Trophoblast cell (in vitro differentiated cells and primary cell): ENCODE data around the gene IQCK.

Experiments
- DNase-seq, 2 donors: peaks; one replicate each; pipeline ENCODE4 v3.0.0-alpha.2; 2016
- H2AFZ ChIP-seq: 2 replicates; pipeline ENCODE4 v1.6.1; 2013; ENCODE audit warnings: low read length, moderate library complexity, mild to moderate bottlenecking; ENCODE audit not compliant: insufficient read depth, poor library complexity
- H2AK5ac ChIP-seq: 2 replicates; pipeline ENCODE4 v1.6.1; 2013; ENCODE audit warnings: mild to moderate bottlenecking, low read length
- H2BK120ac ChIP-seq: 2 replicates; pipeline ENCODE4 v1.6.1; 2013; ENCODE audit warnings: low read length, mild to moderate bottlenecking, moderate library complexity; ENCODE audit not compliant: insufficient read depth, poor library complexity
- H2BK12ac ChIP-seq: 2 replicates; pipeline ENCODE4 v1.6.1; 2013; ENCODE audit warnings: mild to moderate bottlenecking, low read length, moderate library complexity
- H2BK5ac ChIP-seq: 2 replicates; pipeline ENCODE4 v1.6.1; 2013; ENCODE audit warnings: low read length, low read depth, moderate library complexity, mild to moderate bottlenecking; ENCODE audit not compliant: poor library complexity
- H3K14ac ChIP-seq: 2 replicates; pipeline ENCODE4 v1.6.1; 2013; ENCODE audit warnings: mild to moderate bottlenecking, low read length
- H3K18ac ChIP-seq: 2 replicates; pipeline ENCODE4 v1.6.1; 2013; ENCODE audit warnings: mild to moderate bottlenecking, low read length
- H3K23ac ChIP-seq: 2 replicates; pipeline ENCODE4 v1.6.1; 2013; ENCODE audit warnings: low read length
- H3K27ac ChIP-seq: 2 replicates; pipeline ENCODE4 v1.5.1; 2013; ENCODE audit warnings: low read depth, mild to moderate bottlenecking, inconsistent platforms, low read length, moderate library complexity
- H3K27me3 ChIP-seq: 2 replicates; pipeline ENCODE4 v1.6.1; 2013; ENCODE audit warnings: inconsistent platforms, mild to moderate bottlenecking, low read length, moderate library complexity; ENCODE audit not compliant: insufficient read depth
- H3K36me3 ChIP-seq, 2 experiments: 1 replicate in 1 of 2; 2 replicates in 1 of 2; pipeline ENCODE4 v1.6.1; 2013; ENCODE audit warnings: low read length in 2 of 2, mild to moderate bottlenecking in 2 of 2, moderate library complexity in 1 of 2; ENCODE audit not compliant: insufficient read depth in 2 of 2, control insufficient read depth in 1 of 2
- H3K4ac ChIP-seq: 2 replicates; pipeline ENCODE4 v1.6.1; 2013; ENCODE audit warnings: low read depth, mild to moderate bottlenecking, low read length, moderate library complexity
- H3K4me1 ChIP-seq, 2 experiments: 1 replicate in 1 of 2; 2 replicates in 1 of 2; pipeline ENCODE4 v1.6.1; 2013; ENCODE audit warnings: low read length in 2 of 2, mild to moderate bottlenecking in 2 of 2, moderate library complexity in 1 of 2; ENCODE audit not compliant: insufficient read depth in 2 of 2, control insufficient read depth in 1 of 2
- H3K4me2 ChIP-seq: 2 replicates; pipeline ENCODE4 v1.6.1; 2013; ENCODE audit warnings: inconsistent platforms, mild to moderate bottlenecking, low read length, moderate library complexity
- H3K4me3 ChIP-seq: 2 replicates; pipeline ENCODE4 v1.5.1; 2013; ENCODE audit warnings: mild to moderate bottlenecking, low read depth, low read length, inconsistent platforms
- H3K79me1 ChIP-seq: one replicate; pipeline ENCODE4 v1.6.1; 2013; ENCODE audit warnings: low read length
- H3K79me2 ChIP-seq: 2 replicates; pipeline ENCODE4 v1.6.1; 2013; ENCODE audit warnings: low read length, mild to moderate bottlenecking; ENCODE audit not compliant: control insufficient read depth, insufficient read depth, poor library complexity
- H3K9ac ChIP-seq: 2 replicates; pipeline ENCODE4 v1.6.1; 2013; ENCODE audit warnings: mild to moderate bottlenecking, low read length
- H3K9me3 ChIP-seq: 2 replicates; pipeline ENCODE4 v1.6.1; 2013; ENCODE audit warnings: low read depth, mild to moderate bottlenecking, control low read depth, inconsistent platforms, low read length; ENCODE audit not compliant: insufficient read depth
- H4K12ac ChIP-seq: 2 replicates; pipeline ENCODE4 v1.6.1; 2013; ENCODE audit warnings: low read depth, mild to moderate bottlenecking, low read length, moderate library complexity
- H4K8ac ChIP-seq: 2 replicates; pipeline ENCODE4 v1.6.1; 2013; ENCODE audit warnings: low read depth, mild to moderate bottlenecking, low read length, moderate library complexity
- H4K91ac ChIP-seq: one replicate; pipeline ENCODE4 v1.6.1; 2013; ENCODE audit warnings: low read depth, mild to moderate bottlenecking, low read length, moderate library complexity
- WGBS: extraction: QIAGEN DNeasy Blood & Tissue Kit; methylation state at CpG from one replicate; pipeline ENCODE4 v1.1.7; 2013; ENCODE audit warnings: missing lambda C conversion rate; ENCODE audit not compliant: insufficient read length, insufficient coverage; ENCODE audit errors: extremely low coverage; 5-methylcytosine and 5-hydroxymethylcytosine counted together

The IQCK gene

DNA sequence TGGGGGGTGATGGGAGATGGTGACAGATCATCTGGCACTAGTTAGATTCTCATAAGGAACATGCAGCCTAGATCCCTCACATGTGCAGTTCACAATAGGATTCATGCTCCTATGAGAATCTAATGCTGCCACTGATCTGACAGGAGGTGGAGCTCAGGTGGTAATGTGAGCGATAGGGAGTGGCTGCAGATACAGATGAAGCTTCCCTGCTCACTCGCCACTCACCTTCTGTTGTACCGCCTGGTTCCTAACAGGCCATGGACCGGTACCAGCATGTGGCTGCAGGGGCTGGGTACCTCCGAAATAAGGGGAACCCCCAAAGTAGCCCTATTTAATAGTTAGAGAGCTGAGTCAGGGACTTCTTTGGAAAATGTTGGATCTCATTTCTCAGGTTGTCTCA, 106.1 kb downstream of the IQCK start:
- no peaks in the 10 kb centered on the region for H3K36me3 ChIP-seq
- H2AK5ac ChIP-seq, result no peak overlapping the region
- no peak overlapping the region for H2BK5ac ChIP-seq
- no peak overlapping the region for H2BK120ac ChIP-seq
- no peak overlapping the region for H3K14ac ChIP-seq
- no peak for DNase-seq
- no peak overlapping the region for H4K8ac ChIP-seq
- H3K4ac ChIP-seq, result no peak overlapping the region
- H3K79me2 ChIP-seq, result no peaks in the 10 kb centered on the region
- no peak overlapping the region for H2AFZ ChIP-seq
- H3K23ac ChIP-seq, result no peak overlapping the region
- H2BK12ac ChIP-seq, result no peak overlapping the region
- no CpG with 5 or more reads among the region's 5 CpGs for WGBS
- H3K9me3 ChIP-seq, result no peaks in the 10 kb centered on the region
- H3K4me2 ChIP-seq, result no peak overlapping the region
- H3K4me1 ChIP-seq, result no peaks in the 10 kb centered on the region
- H4K12ac ChIP-seq, result no peak overlapping the region
- H3K79me1 ChIP-seq, result no peaks in the 10 kb centered on the region
- H3K27me3 ChIP-seq, result no peaks in the 10 kb centered on the region
- H3K4me3 ChIP-seq, result no peak overlapping the region
- H4K91ac ChIP-seq, result no peak overlapping the region
- H3K9ac ChIP-seq, result no peak overlapping the region
- no peak overlapping the region for H3K27ac ChIP-seq
- no peak overlapping the region for H3K18ac ChIP-seq

- Histone ChIP-seq H3K36me3 (no peaks in the 10 kb centered on the region), H2BK12ac (no peak overlapping the region), H2AFZ (no peak overlapping the region), H2BK120ac (no peak overlapping the region), H4K12ac (no peak overlapping the region), H3K79me2 (no peaks in the 10 kb centered on the region), H3K4ac (no peak overlapping the region), H3K4me3 (no peak overlapping the region), H3K18ac (no peak overlapping the region), H3K79me1 (no peaks in the 10 kb centered on the region), H4K8ac (no peak overlapping the region), H4K91ac (no peak overlapping the region), H3K27me3 (no peaks in the 10 kb centered on the region), H3K4me1 (no peaks in the 10 kb centered on the region), H3K9me3 (no peaks in the 10 kb centered on the region), H3K14ac (no peak overlapping the region), H3K27ac (no peak overlapping the region), H3K23ac (no peak overlapping the region), H2BK5ac (no peak overlapping the region), H2AK5ac (no peak overlapping the region), H3K9ac (no peak overlapping the region), H3K4me2 (no peak overlapping the region)
- no CpG with 5 or more reads among the region's 9 CpGs for WGBS
- DNase-seq, result no peak
These were observed 112.0 kb downstream of the IQCK start for GRCh38 chr16:19829844-19830692.

DNA sequence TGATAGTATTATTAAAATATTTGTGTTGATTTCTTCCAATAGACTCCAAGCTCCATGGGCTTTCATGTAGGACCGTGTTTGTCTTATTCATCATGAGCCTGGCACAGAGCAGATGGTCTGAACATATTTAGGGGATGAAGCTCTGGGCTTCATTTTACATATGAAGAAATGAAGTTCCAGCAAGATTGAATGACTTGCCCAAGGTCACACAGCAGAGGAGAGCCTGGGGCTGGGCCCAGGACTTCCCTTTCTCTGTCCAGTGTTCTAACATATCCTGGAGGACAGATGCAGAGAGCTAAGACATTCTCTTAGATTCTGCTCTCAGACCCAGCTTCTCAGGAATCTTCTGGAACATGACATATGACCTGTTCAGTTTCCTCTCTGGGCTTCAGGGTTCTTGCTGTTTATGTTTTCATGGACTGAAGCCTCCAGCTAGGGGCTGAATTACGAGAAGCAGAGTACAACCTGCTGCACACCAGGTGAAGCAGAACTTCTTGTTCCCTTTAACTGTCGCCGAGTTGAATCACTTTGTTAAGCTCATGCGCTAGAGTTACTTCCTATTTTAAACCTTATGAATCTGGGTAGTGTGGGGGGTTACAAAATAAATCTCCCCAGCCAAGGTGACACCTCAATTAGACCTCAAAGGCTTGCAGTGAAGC, 113.0 kb downstream of the IQCK start:
- Histone ChIP-seq H3K27ac (no peak overlapping the region), H3K79me1 (no peaks in the 10 kb centered on the region), H2AFZ (no peak overlapping the region), H3K9ac (no peak overlapping the region), H2BK120ac (no peak overlapping the region), H4K91ac (no peak overlapping the region), H3K9me3 (no peaks in the 10 kb centered on the region), H3K14ac (no peak overlapping the region), H3K4me1 (no peaks in the 10 kb centered on the region), H3K18ac (no peak overlapping the region), H2AK5ac (no peak overlapping the region), H4K8ac (no peak overlapping the region), H3K4me2 (no peak overlapping the region), H3K4me3 (no peak overlapping the region), H3K4ac (no peak overlapping the region), H4K12ac (no peak overlapping the region), H3K36me3 (no peaks in the 10 kb centered on the region), H3K27me3 (no peaks in the 10 kb centered on the region), H2BK12ac (no peak overlapping the region), H3K79me2 (no peaks in the 10 kb centered on the region), H3K23ac (no peak overlapping the region), H2BK5ac (no peak overlapping the region)
- WGBS, result no CpG with 5 or more reads among the region's 5 CpGs
- DNase-seq, result no peak

DNA sequence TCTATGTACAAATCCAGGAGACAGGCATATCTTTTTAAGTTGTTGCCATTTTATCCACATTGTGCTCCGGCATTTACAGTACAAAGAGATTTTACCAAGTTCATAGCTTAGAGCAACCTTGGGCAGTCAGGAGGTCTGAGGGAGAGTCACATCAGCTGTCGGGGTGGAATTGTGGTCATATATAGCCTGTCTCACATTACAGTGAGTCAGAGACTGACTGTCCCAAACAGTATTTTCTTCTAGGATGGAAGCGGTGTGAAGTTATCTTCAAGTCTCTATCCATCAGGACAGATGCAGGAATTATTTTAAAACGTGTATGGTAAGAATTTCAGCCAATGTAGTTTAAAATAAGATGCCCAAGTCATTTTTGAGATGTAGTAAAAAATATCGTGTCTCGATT, 113.6 kb downstream of the IQCK start:
- no peaks in the 10 kb centered on the region for H3K4me1 ChIP-seq
- no CpG with 5 or more reads among the region's 6 CpGs for WGBS
- H4K8ac ChIP-seq, result no peak overlapping the region

More for the DNA sequence above, 113.6 kb downstream of the IQCK start:
- DNase-seq, result no peak
- no peak overlapping the region for H3K23ac ChIP-seq
- H3K9ac ChIP-seq, result no peak overlapping the region
- H3K27ac ChIP-seq, result no peak overlapping the region
- no peak overlapping the region for H2BK12ac ChIP-seq
- no peak overlapping the region for H2AFZ ChIP-seq
- no peak overlapping the region for H3K4ac ChIP-seq
- no peak overlapping the region for H2BK5ac ChIP-seq
- H3K14ac ChIP-seq, result no peak overlapping the region
- no peaks in the 10 kb centered on the region for H3K27me3 ChIP-seq
- no peak overlapping the region for H4K12ac ChIP-seq
- no peak overlapping the region for H2AK5ac ChIP-seq
- H3K79me2 ChIP-seq, result no peaks in the 10 kb centered on the region
- H3K79me1 ChIP-seq, result no peaks in the 10 kb centered on the region
- no peaks in the 10 kb centered on the region for H3K9me3 ChIP-seq
- H4K91ac ChIP-seq, result no peak overlapping the region
- H2BK120ac ChIP-seq, result no peak overlapping the region
- no peak overlapping the region for H3K4me3 ChIP-seq
- H3K4me2 ChIP-seq, result no peak overlapping the region
- no peaks in the 10 kb centered on the region for H3K36me3 ChIP-seq
- no peak overlapping the region for H3K18ac ChIP-seq
